HG03575 (cell line): Measurements from ENCODE around the gene MAB21L4.

Experiments used
- ATAC-seq: cut with Tn5 transposase; IDR thresholded peaks from one replicate; pipeline ENCODE4 v1.9.1; 2021; ENCODE audit not compliant: unreplicated experiment, insufficient number of reproducible peaks, low FRiP score; ENCODE audit errors: extremely low read depth

MAB21L4 gene

DNA sequence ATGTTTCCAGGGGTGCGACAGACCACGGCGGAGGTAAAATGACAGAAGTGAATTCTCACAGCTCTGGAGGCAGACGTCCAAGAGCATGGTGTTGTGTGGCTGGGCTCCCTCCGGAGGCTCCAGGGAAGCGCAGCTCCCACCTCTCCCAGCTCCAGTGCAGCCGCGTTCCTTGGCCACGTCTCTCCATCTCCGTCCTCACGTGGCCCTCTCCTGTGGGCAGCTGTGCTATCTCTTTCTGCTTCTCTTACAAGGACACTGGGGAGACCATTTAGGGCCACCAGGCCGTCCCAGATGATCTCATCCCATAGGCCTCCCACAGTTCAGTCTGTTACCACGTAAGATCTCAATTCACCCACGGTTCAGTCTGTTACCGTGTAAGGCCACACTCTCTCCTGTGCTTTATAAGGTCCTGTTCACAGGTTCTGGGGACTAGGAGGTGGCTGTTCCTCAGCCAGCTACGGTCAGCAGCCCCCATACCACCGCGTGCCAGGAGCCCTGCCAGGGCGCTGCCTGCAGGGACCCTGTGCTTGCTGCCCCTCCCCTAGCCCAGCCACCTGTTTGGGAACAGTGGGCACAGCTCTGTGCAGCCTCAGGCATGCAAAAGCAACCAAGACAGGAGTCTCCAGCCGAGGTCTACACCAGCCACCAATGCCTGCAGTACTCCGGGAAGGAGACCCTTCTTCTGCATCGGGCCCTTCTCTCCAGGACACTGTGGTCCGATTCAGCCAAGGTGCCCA lies 2.9 kb upstream of the MAB21L4 start:
- no peak for ATAC-seq

DNA sequence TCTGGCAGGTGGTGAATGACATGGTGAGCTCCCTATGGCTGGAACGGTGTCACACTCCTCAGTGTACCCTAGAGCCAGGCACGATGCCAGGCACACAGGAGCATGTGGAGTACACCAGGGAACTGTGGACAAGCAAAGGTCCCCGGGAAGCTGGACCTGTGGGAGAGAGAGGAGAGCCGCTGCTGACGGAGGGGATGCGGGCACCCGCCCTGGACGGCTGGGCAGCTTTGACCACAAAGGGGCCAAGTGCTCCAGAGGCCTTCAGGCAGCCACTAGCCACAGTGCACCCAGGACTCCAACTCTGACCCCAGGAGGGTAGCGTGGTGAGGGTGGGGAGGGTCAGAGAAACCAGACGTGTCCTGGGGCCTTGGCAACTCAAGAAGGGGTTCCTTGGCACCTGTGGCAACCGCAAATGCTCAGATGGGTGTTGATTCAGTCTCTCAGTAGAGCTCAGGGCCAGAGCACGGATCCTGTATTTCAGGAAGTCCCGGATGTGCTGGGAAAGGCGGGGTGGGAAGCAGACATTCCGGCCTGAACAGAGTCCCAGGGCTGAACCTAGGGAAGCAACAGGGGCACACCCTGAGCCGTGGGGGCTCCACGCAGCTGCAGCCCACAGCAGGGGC lies 2.3 kb upstream of the MAB21L4 start:
- no peak for ATAC-seq

DNA sequence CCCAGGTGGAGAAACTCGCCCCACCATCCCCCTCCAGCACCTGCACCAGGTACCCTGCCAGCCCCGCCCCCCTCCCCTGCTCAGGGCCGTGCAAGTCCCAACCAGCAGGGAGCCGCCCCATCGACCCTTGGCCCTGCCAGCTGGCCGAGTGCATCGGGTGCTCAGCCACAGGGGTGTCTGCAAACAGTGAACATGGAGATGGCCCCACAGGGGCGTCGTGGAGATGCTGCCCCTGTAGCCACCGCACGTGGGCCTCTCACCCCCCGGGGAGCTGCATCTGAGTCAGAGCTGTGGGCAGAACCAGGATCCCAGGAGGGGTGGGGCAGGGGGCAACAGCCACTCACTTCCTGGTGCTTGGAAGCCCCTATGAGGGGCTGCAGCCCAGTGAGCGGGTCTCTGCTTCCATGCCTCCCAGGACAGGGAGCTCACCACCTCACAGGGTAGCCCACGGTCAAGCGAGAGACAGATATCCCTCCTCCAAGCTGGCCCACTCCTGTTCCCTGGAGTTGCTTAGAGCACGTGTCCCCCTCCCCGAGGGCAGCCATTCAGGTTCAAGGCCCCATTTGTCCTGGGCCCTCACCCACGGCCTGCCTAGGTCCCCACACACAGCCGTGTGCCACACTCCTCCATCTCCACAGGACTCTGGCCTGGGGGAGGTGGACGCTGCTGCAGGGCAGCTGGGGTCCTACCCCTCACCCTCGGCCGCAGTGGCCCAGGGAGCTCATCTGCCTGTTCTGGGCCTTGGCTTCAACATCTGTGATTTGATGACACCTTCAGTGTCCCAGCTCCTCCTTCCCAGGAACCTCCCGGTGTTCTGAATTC lies 1.1 kb upstream of the MAB21L4 start:
- ATAC-seq: no peak

DNA sequence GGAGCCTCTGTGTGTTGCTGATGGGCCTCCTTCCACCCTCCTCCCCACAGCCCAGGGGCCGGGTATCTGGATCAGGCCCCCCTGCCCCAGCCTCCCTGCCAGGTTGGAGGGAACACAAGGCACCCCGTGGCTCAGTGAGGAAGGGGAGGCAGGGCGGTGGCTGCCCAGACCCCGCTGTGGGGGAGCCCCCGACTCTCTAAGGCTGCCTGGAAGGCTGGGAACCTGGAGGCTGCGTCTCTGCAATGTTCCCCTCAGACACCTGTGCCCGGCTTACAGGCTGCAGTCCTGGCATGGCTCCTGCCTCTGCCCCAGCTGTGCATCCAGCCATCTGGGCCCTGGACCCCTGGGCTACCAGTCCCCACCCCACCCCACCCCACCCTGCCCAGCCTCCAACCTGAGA lies 438 bp upstream of the MAB21L4 start:
- ATAC-seq: no peak

DNA sequence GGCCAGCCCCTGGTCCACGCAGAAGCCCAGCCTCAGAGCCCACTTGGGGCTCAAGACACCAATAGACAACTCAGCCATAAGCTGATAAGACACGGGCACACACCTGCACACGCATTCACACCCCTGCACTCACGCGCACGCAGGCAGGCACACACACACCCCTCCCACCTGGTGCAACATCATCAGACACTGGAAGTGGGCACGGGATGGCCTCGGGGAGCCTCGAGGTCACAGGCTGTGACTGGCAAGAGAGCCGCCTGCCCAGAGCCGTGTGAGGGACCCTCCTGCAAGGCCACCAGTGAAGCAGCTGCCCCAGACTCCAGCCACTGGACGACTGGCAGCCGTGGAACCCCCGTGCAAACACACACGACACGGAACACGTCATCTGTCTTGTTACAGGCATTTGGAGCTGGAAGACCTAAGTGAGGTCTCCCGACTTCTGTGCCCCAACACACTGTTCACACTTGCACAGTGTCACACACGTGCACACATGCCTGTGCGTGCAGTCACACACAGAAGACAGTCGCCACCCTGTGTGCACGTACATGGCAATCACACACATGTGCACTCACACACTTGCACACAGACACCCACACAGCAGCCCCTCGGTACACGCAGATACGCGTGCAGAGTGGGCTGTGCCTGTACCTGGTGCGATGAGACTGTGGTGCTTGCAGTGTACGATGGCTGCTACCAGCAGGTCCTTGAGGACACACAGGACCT lies 959 bp downstream of the MAB21L4 start:
- ATAC-seq: no peak

DNA sequence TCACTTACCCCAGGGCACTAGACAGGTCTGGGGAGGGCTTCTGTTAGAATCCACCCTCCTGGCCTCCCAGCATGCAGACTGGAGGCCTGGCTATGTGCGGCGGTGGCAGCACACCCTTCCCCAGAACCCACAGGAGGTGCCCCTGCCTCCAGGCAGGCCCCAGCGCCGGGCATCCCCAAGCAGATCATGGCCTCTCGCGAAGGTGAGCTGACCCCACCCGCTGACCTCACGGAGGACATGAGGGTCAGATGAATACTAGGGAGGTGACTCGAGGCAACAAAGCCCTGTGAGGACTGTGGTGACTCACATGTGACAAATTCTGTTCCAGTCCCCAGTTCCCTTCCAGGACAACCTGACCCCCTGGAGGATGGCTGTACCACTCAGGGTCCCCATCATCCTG lies 1.9 kb downstream of the MAB21L4 start:
- ATAC-seq: no peak

DNA sequence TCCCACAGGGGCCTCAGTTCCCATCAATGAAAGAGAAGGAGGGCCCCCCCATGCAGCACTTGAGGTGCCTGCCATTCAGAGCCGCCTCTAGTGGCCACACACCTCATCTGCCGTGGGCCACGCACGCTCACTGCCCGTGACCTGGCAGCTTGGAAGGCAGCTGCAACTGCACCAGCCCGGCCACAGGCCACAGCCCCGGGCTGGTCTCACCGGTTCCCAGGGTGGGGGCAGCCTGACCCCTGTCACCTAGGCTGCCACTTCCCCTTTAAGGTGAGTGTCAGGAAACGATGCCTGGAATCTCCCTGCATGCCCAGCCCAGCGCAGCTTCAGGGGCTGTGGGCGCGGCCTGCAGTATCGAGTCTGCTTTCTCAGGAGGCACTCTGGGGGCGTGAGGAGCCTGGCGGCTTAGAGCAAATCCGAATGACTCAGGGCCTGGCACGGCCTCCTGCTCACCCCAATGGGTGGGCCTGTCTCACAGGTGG lies 2.6 kb downstream of the MAB21L4 start:
- ATAC-seq: no peak

DNA sequence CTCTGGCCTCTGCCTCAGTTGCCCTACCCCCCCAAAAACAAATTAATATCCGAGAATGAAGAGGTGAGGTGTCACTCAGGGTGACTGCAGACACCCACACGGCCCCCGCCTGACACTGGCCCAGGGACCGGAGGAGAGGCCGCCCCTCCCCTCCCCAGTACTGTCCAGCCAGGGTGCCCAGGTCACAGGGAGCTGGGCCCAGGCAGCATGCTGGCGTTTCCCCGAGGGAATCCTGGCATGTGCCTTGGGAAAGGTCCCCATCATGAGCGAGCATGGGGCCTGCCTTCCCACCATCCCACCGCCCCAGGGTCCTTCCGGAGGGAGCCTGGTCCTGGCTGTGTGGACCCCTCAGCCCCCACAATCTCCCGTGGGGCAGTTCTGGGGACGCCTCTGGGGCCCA lies 3.0 kb downstream of the MAB21L4 start:
- no peak for ATAC-seq

DNA sequence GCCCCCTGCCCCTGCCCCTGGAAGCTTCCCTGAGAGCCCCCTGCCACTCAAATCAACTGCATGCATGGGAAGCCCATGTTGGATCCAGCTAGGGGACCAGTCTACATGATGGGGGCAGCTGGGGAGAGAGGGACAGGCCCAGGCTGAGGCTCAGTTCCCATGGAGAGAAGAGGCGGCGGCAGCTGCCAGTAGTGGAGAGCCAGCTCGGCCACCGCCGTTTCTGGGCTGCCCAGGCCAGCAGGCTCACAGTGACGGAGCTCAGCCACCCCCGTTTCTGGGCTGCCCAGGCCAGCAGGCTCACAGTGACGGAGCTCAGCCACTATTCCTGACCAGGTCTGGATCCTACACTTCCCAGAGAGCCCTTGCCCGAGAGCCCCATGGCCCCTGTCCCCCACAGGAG lies 3.6 kb downstream of the MAB21L4 start:
- ATAC-seq: no peak

DNA sequence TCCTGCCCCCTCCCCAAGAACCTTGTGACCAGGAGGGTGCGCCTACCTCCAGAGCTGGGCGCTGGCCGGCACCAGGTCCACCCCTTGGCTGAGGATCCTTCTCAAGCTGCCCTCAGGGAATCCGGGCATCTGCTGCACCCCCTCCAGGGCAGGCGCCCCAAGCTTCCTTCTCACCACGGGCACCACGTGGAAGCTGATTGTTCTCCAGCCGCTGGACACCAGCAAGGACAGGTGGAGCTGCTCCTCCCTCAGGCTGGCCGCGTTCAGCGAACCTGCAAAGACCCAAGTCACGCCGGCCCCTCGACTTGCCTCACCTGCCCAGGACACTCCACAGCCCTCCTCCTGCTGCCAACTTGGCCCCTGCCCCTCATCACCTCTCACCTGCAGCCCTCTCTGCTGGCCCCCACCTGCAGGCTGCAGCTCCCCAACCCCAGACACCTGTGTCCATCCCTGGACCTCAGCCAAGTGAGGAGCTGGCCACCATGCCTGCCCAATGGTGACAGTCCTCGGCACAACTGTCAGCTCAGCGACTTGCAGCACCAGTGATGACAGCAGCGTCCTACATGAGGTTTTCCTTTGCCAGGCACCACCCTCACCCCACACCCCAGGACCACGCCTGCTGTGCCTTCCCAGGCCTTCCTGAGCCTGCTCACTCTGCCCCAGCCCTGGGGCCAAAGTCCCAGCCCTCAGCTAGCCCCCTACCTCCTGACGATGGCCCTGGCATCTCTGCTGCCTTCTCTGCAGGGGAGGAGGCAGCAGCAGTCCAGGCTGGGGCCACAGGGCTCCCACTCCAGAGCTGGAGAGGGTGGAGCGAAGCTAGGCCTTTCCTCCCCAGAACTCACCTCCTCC lies 4.2 kb downstream of the MAB21L4 start:
- no peak for ATAC-seq

DNA sequence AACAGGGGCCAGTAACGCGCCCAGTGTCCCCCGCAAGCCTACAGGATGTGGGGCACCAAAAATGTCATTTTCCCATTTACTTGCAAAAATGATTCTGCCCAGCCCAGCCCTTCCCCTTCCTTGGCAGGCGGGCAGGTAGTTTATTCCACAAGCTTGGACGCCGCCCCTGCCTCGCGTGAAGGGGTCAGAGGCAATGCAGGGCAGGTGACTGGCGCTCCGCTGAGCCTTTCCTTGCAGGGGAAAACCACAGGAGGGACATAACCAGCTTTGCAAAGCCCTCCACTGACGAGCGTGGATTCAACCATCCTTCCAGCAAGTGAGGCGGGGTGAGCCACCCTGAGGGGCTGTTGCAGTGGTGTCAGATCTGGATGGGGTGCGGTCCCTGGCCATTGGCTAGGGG lies 5.3 kb downstream of the MAB21L4 start:
- ATAC-seq: no peak

DNA sequence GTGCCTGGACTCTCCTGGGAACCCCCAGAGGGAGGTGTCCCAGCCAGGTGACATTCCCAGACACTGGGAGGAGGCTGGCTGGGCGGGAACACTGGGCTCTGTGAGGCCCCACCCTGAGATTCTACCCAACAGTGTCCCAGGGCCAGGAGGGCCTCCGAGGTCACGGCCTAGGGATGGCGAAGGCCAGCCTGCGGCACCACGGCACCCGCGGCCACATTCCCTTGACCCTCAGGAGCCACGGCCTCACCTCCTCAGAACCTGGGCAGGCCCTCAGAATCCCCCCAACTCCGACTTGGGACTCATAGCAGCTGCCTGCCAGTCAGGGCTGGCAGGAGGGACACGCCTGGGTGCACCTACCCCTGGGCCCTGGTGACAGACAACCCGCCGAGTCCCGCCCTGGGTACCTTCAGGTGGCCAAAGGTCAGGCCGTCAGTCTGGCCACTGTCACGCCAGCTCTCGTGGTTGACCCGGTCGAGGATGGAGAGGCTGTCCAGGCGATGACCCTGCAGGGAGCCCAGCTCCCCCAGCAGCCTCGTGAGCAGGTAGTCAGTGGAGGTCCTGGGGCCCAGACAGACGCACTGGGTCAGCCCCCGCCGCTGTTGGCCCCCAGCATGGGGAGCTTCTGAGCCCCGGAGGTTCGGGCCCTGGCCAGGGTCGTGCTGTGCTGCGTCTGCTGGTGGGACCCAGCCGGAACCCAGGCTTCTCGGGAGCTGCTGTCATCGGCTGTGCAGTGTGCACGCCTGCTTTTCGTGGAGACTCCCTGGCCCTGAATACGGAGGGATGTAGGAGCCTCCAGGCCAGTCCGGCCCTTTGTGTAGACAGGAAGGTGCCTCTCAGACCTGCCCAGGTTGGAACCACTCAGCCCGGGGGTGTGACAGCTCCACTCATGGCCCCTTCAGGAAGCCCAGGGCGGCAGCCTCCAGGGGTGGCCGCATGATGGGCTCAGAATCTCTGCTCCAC lies 6.1 kb downstream of the MAB21L4 start:
- no peak for ATAC-seq

DNA sequence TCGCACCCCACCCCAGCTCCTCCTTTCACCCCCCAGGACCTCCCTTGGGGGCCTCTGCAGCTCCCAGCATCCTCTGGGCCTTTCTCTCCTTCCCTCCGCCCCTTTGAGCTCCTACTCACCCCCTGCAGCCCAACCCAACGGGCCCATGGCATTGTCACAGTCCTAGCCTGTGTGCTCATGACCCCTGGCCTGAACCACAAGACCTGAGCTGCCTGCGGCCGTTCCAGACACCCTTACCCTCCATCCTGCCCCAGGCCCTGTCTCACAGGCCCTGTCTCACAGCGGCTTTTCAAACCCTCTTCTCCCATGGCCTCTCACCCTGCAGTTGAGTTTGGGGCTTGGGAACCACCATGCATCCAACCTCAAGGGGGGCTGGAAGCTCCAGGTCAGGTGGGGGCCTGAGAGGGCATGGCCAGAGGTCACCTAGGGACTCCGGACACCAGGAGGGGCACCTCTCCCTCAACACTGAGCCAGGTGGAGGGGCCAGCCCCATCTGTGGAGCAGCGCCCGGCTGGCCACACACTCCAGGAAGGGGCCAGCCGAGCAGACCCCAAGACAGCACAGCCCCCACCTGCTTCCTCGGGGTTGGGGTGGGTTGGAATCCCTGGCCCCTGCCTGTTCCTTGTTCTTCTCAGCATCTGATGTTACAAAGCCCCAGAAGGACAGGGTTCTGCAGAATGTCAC lies 6.9 kb downstream of the MAB21L4 start:
- ATAC-seq: no peak

DNA sequence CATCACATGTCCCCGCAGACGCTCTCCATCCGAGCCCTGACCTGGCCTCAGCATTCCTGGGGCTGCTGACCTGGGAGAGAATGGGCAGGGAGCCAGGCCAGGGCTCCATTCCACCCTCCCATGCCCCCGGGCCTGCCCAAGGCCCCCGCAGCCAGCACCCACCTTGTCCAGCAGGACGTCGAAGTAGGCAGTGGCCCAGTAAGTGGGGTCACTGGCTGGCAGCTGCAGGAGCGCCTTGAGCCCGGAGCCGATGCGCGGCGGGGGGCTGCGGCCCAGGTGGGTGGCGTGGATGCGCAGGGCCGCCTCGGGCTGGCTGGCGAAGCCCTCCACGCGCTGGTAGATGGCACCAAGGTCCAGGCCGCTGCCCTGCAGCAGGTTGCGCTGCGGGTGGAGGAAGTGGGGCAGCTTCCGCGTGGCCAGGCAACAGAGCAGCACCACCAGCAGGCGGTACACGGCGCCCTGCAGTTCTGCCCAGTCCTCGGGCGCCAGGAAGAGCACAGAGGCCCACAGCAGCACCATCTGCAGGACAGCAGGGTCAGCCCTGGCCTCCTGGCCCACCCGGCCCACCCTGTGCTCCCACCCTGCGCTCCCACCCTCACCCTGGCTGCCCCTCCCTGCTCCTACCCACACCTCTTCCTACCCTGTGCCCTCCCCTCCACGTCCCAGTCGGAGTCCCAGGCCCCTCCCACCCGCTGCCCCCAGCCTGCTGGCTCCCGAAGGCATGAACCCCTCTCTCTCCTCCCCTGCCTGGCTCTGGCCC lies 7.6 kb downstream of the MAB21L4 start:
- no peak for ATAC-seq

DNA sequence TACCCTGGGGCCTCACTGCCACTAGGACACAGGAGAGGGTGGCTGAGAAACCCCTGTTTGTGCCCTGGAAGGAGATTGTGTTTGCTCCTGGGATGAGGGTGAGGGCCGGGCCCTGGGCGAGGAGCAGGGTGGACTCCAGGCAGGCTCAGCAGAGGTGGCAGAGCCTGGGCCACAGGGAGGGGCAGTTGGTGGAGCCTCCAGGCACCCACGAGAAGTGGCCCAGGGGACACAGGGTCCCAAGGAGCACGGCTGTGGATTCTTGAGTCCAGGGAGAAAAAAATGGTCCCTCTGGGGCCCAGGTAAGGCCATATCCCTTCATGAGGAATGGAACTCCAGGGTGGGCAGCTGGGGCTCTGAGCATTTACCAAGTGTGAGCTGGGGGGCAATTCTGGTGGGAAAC lies 8.3 kb downstream of the MAB21L4 start:
- no peak for ATAC-seq
